Common myeloid progenitor, CD34-positive (primary cell): ENCODE results near the gene ZWILCH. TPM values are rescaled to one million over a fixed set of nuclear protein-coding genes. Genes with fewer than 3 reads are reported as not detected.
"Not testable (repeated sequence)": the region's sequence is repeated elsewhere in the genome, so short reads cannot be mapped to it uniquely, and the experiment has no call there.

Experiments used
- CTCF ChIA-PET: fragments of 350-600 bp; sonication (Branson Sonifier 250); formaldehyde crosslinking; loops from one replicate; lab custom pipeline; 2021; ENCODE audit warnings: antibody characterized with exemption; lab: Charles Lee
- POLR2A ChIA-PET: fragments of 350-600 bp; sonication (Branson Sonifier 250); formaldehyde crosslinking; loops from one replicate; lab custom pipeline; 2021; ENCODE audit warnings: antibody characterized with exemption; lab: Charles Lee
- DNase-seq, 3 donors: peaks; one replicate each; pipeline versions ENCODE4 v3.0.0 to v3.0.0-alpha.2; 2013
- H3K27ac ChIP-seq, 2 experiments: 1 replicate in 1 of 2; 2 replicates in 1 of 2; pipeline ENCODE4 v1.7.0; 2013; ENCODE audit warnings: inconsistent platforms in 2 of 2, low read length in 2 of 2, mild to moderate bottlenecking in 2 of 2, low read depth in 1 of 2, moderate library complexity in 1 of 2; ENCODE audit not compliant: severe bottlenecking in 2 of 2, insufficient read depth in 1 of 2, poor library complexity in 1 of 2
- H3K27me3 ChIP-seq, 5 experiments: replicated peaks in 2 of 5; 1 replicate in 3 of 5; 2 replicates in 2 of 5; pipeline versions ENCODE4 v1.6.1 to v1.7.0; 2013; ENCODE audit warnings: low read length in 4 of 5, mild to moderate bottlenecking in 2 of 5, moderate library complexity in 2 of 5, inconsistent platforms in 1 of 5; ENCODE audit not compliant: insufficient read depth in 5 of 5, control insufficient read depth in 4 of 5
- H3K36me3 ChIP-seq, 4 experiments: 1 replicate in 2 of 4; 2 replicates in 2 of 4; pipeline versions ENCODE4 v1.6.1 to v1.7.0; 2013; ENCODE audit warnings: low read length in 3 of 4, control low read depth in 1 of 4, mild to moderate bottlenecking in 1 of 4; ENCODE audit not compliant: control insufficient read depth in 4 of 4, insufficient read depth in 4 of 4
- H3K4me1 ChIP-seq, 4 experiments: 1 replicate in 3 of 4; 2 replicates in 1 of 4; pipeline versions ENCODE4 v1.6.1 to v1.7.1; 2013; ENCODE audit warnings: low read length in 3 of 4, mild to moderate bottlenecking in 3 of 4, control low read depth in 1 of 4, inconsistent platforms in 1 of 4, moderate library complexity in 1 of 4; ENCODE audit not compliant: control insufficient read depth in 4 of 4, insufficient read depth in 4 of 4; ENCODE audit errors: control extremely low read depth in 1 of 4
- H3K4me3 ChIP-seq, 7 experiments: 1 replicate in 4 of 7; 2 replicates in 3 of 7; pipeline versions ENCODE4 v1.5.1 to v1.7.0; 2013; ENCODE audit warnings: mild to moderate bottlenecking in 7 of 7, low read length in 6 of 7, moderate library complexity in 6 of 7, inconsistent platforms in 2 of 7, low read depth in 2 of 7, control low read depth in 1 of 7; ENCODE audit not compliant: insufficient read depth in 4 of 7, control insufficient read depth in 1 of 7; ENCODE audit errors: extremely low read depth in 1 of 7
- H3K9me3 ChIP-seq, 5 experiments: 1 replicate in 4 of 5; 2 replicates in 1 of 5; pipeline versions ENCODE4 v1.6.1 to v1.7.1; 2013; ENCODE audit warnings: low read length in 4 of 5, mild to moderate bottlenecking in 2 of 5, inconsistent platforms in 1 of 5, low read depth in 1 of 5, moderate library complexity in 1 of 5; ENCODE audit not compliant: control insufficient read depth in 4 of 5, insufficient read depth in 2 of 5; ENCODE audit errors: control extremely low read depth in 1 of 5
- WGBS: methylation state at CpG from one replicate; pipeline ENCODE4 v1.1.5; 2013; ENCODE audit not compliant: insufficient coverage; 5-methylcytosine and 5-hydroxymethylcytosine counted together
- polyA plus RNA-seq: library from polyadenylated mRNA; unstranded; fragments of 120-200 nt; gene quantifications from one replicate; pipeline ENCODE4 v1.2.1, GENCODE V29; 2013

The ZWILCH gene
- polyA plus RNA-seq: 14.7 TPM

GRCh38 chr15:66504563-66505429, at the start of gene ZWILCH, which contains the start of gene RPL4:
Gene ZWILCH (plus strand): TSS chr15:66505326. CDS start chr15:66505339, 13 bp downstream.
Gene RPL4 (minus strand): TSS chr15:66504855. CDS start chr15:66504790, 65 bp downstream.
- Histone ChIP-seq H3K27me3 (no peaks in the 10 kb centered on the region), H3K4me3 (peak within 1 kb of the TSS; percentile 95 to 100 (median 97)), H3K27ac (peak within 1 kb of the TSS; percentile 96 to 99), H3K9me3 (no peaks in the 10 kb centered on the region), H3K36me3 (peaks cover 12 to 40% (median 30%) of the 10 kb centered on the region in 4 experiments), H3K4me1 (peaks cover 16 to 43% (median 26%) of the 10 kb centered on the region in 4 experiments)
- DNase-seq: peak; percentile 90 to 93 (median 91)
- ChIA-PET CTCF (interaction anchor here (0.7 to 1.3 kb wide), 3 partner anchors 71 to 137 kb away, joined by 3 read pairs; no protein-coding TSS in a partner anchor), POLR2A (interaction anchor here (1.0 kb wide), 1 partner anchor 16 kb away, joined by 3 read pairs; no protein-coding TSS in a partner anchor)
- WGBS: 0% methylated on average over 32 of the region's 46 CpGs

GRCh38 chr15:66456211-66456610, 48.9 kb upstream of the ZWILCH start:
- Histone ChIP-seq H3K27ac (no peak overlapping the region), H3K4me3 (no peak overlapping the region), H3K4me1 (peaks cover 0 to 2% (median 0%) of the 10 kb centered on the region in 4 experiments), H3K36me3 (peaks cover 0 to 8% (median 5%) of the 10 kb centered on the region in 4 experiments), H3K9me3 (no peaks in the 10 kb centered on the region), H3K27me3 (no peaks in the 10 kb centered on the region)
- whole genome bisulfite sequencing: 100% methylated on average over 3 of the region's 3 CpGs
- POLR2A ChIA-PET: no interaction called here
- no peak for DNase-seq
- CTCF ChIA-PET: no interaction called here

GRCh38 chr15:66459818-66460615, 45.1 kb upstream of the ZWILCH start:
- no peak overlapping the region for H3K27ac ChIP-seq
- H3K9me3 ChIP-seq: no peaks in the 10 kb centered on the region
- H3K27me3 ChIP-seq: no peaks in the 10 kb centered on the region
- ChIA-PET CTCF (interaction anchor here (0.6 to 1.5 kb wide), 5 partner anchors 16 to 66 kb away, joined by 3 to 5 read pairs (median 3); partner anchors contain the start of gene SNAPC5), POLR2A (no interaction called here)
- H3K4me3 ChIP-seq: no peak overlapping the region
- DNase-seq: no peak
- peaks cover 0 to 8% (median 2%) of the 10 kb centered on the region in 4 experiments for H3K36me3 ChIP-seq
- WGBS: 96% methylated on average over 2 of the region's 3 CpGs
- no peaks in the 10 kb centered on the region for H3K4me1 ChIP-seq

- CTCF ChIA-PET, H3K27me3 ChIP-seq, DNase-seq, H3K27ac ChIP-seq, H3K36me3 ChIP-seq, POLR2A ChIA-PET, H3K4me3 ChIP-seq, H3K4me1 ChIP-seq, H3K9me3 ChIP-seq: not testable (repeated sequence)
- 100% methylated on average over 2 of the region's 6 CpGs for WGBS
Measured at GRCh38 chr15:66461294-66461693, 43.8 kb upstream of the ZWILCH start.

- no peak for DNase-seq
- Histone ChIP-seq H3K9me3 (no peaks in the 10 kb centered on the region), H3K4me1 (no peaks in the 10 kb centered on the region), H3K4me3 (no peak overlapping the region), H3K27ac (no peak overlapping the region), H3K36me3 (peaks cover 0 to 8% (median 3%) of the 10 kb centered on the region in 4 experiments), H3K27me3 (no peaks in the 10 kb centered on the region)
- ChIA-PET POLR2A (no interaction called here), CTCF (no interaction called here)
- WGBS: 100% methylated on average over 1 of the region's 2 CpGs
Measured at GRCh38 chr15:66461917-66462316, 43.2 kb upstream of the ZWILCH start.

GRCh38 chr15:66462627-66463026, 42.5 kb upstream of the ZWILCH start:
- Histone ChIP-seq H3K36me3 (peaks cover 0 to 8% (median 3%) of the 10 kb centered on the region in 4 experiments), H3K9me3 (no peaks in the 10 kb centered on the region), H3K4me3 (no peak overlapping the region), H3K27ac (no peak overlapping the region), H3K27me3 (no peaks in the 10 kb centered on the region), H3K4me1 (no peaks in the 10 kb centered on the region)
- no peak for DNase-seq
- 100% methylated on average over 4 of the region's 4 CpGs for WGBS
- POLR2A ChIA-PET: no interaction called here
- CTCF ChIA-PET: no interaction called here
